H9 (cell line): ENCODE measurements around the gene DCTN3. TPM values are rescaled to one million over a fixed set of nuclear protein-coding genes. Genes with fewer than 3 reads are reported as not detected.

Source experiments
- DNase-seq: peaks from one replicate; pipeline ENCODE4 v3.0.0-alpha.2; 2017
- H2AFZ ChIP-seq: one replicate; pipeline ENCODE4 v1.6.1; 2013; ENCODE audit warnings: mild to moderate bottlenecking, low read length, control low read depth, moderate library complexity
- H2AK5ac ChIP-seq: 2 replicates; pipeline ENCODE4 v1.6.1; 2013; ENCODE audit warnings: low read length, control low read depth, mixed read lengths; ENCODE audit not compliant: insufficient read length
- H2BK120ac ChIP-seq: one replicate; pipeline ENCODE4 v1.6.1; 2013; ENCODE audit warnings: low read depth, mild to moderate bottlenecking, low read length, control low read depth, inconsistent platforms; ENCODE audit not compliant: poor library complexity, severe bottlenecking
- H2BK12ac ChIP-seq: 2 replicates; pipeline ENCODE4 v1.6.1; 2013; ENCODE audit warnings: low read length, control low read depth, mixed read lengths, low read depth; ENCODE audit not compliant: insufficient read length
- H2BK15ac ChIP-seq: 2 replicates; pipeline ENCODE4 v1.6.1; 2013; ENCODE audit warnings: low read depth, low read length, control low read depth
- H2BK20ac ChIP-seq: one replicate; pipeline ENCODE4 v1.6.1; 2013; ENCODE audit warnings: low read depth, mild to moderate bottlenecking, low read length, control low read depth, inconsistent platforms; ENCODE audit not compliant: poor library complexity, severe bottlenecking
- H2BK5ac ChIP-seq: 2 replicates; pipeline ENCODE4 v1.6.1; 2013; ENCODE audit warnings: low read length, control low read depth, mixed read lengths; ENCODE audit not compliant: insufficient read length
- H3K14ac ChIP-seq: 2 replicates; pipeline ENCODE4 v1.6.1; 2013; ENCODE audit warnings: low read length, control low read depth; ENCODE audit not compliant: insufficient read depth
- H3K18ac ChIP-seq: 2 replicates; pipeline ENCODE4 v1.6.1; 2013; ENCODE audit warnings: low read depth, mild to moderate bottlenecking, mixed read lengths, low read length, control low read depth; ENCODE audit not compliant: insufficient read length
- H3K23ac ChIP-seq: 2 replicates; pipeline ENCODE4 v1.6.1; 2013; ENCODE audit warnings: low read length, control low read depth, mixed read lengths, low read depth; ENCODE audit not compliant: insufficient read length
- H3K23me2 ChIP-seq: 2 replicates; pipeline ENCODE4 v1.6.1; 2013; ENCODE audit warnings: low read depth, mild to moderate bottlenecking, mixed read lengths, low read length, control low read depth; ENCODE audit not compliant: insufficient read length, poor library complexity, severe bottlenecking
- H3K27ac ChIP-seq: 2 replicates; pipeline ENCODE4 v1.5.1; 2013; ENCODE audit warnings: low read length, control low read depth, mixed read lengths, low read depth; ENCODE audit not compliant: insufficient read length
- H3K27me3 ChIP-seq: 2 replicates; pipeline ENCODE4 v1.6.1; 2013; ENCODE audit warnings: low read length, control low read depth, inconsistent platforms; ENCODE audit not compliant: insufficient read depth
- H3K4ac ChIP-seq: 2 replicates; pipeline ENCODE4 v1.6.1; 2013; ENCODE audit warnings: low read depth, mild to moderate bottlenecking, control low read depth, inconsistent platforms, low read length, moderate library complexity
- H3K4me1 ChIP-seq: 2 replicates; pipeline ENCODE4 v1.6.1; 2013; ENCODE audit warnings: low read length, control low read depth, inconsistent platforms; ENCODE audit not compliant: insufficient read depth
- H3K4me2 ChIP-seq: 2 replicates; pipeline ENCODE4 v1.6.1; 2013; ENCODE audit warnings: low read length, control low read depth, mixed read lengths; ENCODE audit not compliant: insufficient read length, insufficient read depth
- H3K56ac ChIP-seq: 2 replicates; pipeline ENCODE4 v1.6.1; 2013; ENCODE audit warnings: low read depth, mild to moderate bottlenecking, mixed read lengths, low read length, control low read depth; ENCODE audit not compliant: insufficient read length
- H3K79me1 ChIP-seq: 2 replicates; pipeline ENCODE4 v1.6.1; 2013; ENCODE audit warnings: low read depth, mild to moderate bottlenecking, moderate library complexity, low read length, control low read depth, inconsistent platforms; ENCODE audit not compliant: insufficient read depth, poor library complexity, severe bottlenecking
- H3K79me2 ChIP-seq: 2 replicates; pipeline ENCODE4 v1.6.1; 2013; ENCODE audit warnings: low read length, control low read depth, inconsistent platforms; ENCODE audit not compliant: insufficient read depth
- H3K9ac ChIP-seq: 2 replicates; pipeline ENCODE4 v1.6.1; 2013; ENCODE audit warnings: low read length, control low read depth, mixed read lengths; ENCODE audit not compliant: insufficient read length; ENCODE audit errors: extremely low read depth
- H3K9me3 ChIP-seq: one replicate; pipeline ENCODE4 v1.6.1; 2013; ENCODE audit warnings: low read depth, low read length, inconsistent platforms; ENCODE audit not compliant: control insufficient read depth
- H3T11ph ChIP-seq: one replicate; pipeline ENCODE4 v1.6.1; 2013; ENCODE audit warnings: mild to moderate bottlenecking, low read length, control low read depth, inconsistent platforms
- H4K20me1 ChIP-seq: one replicate; pipeline ENCODE4 v1.6.1; 2013; ENCODE audit not compliant: control insufficient read depth, insufficient read length, insufficient read depth
- H4K5ac ChIP-seq: 2 replicates; pipeline ENCODE4 v1.6.1; 2013; ENCODE audit warnings: low read depth, mild to moderate bottlenecking, mixed read lengths, low read length, control low read depth; ENCODE audit not compliant: insufficient read length
- H4K8ac ChIP-seq: replicated peaks from 2 replicates; pipeline ENCODE4 v1.6.1; 2013; ENCODE audit warnings: low read length, control low read depth, mixed read lengths, low read depth; ENCODE audit not compliant: insufficient read length
- H4K91ac ChIP-seq: 2 replicates; pipeline ENCODE4 v1.6.1; 2013; ENCODE audit warnings: low read depth, mild to moderate bottlenecking, moderate library complexity, mixed read lengths, low read length, control low read depth; ENCODE audit not compliant: insufficient read length
- H3K27ac Mint-ChIP-seq, 3 experiments: 2 replicates in 2 of 3; 3 replicates in 1 of 3; pipeline ENCODE4 v1.8.0; 2020 to 2021; ENCODE audit warnings: mixed read lengths in 3 of 3, mild to moderate bottlenecking in 1 of 3, moderate library complexity in 1 of 3
- H3K27me3 Mint-ChIP-seq: 2 replicates; pipeline ENCODE4 v1.8.0; 2021; ENCODE audit warnings: low read depth, mild to moderate bottlenecking, moderate library complexity, mixed read lengths
- H3K36me3 Mint-ChIP-seq, 3 experiments: 2 replicates in 2 of 3; 3 replicates in 1 of 3; pipeline ENCODE4 v1.8.0; 2020 to 2021; ENCODE audit warnings: low read depth in 3 of 3, mixed read lengths in 3 of 3; ENCODE audit not compliant: insufficient read depth in 1 of 3
- H3K4me1 Mint-ChIP-seq, 2 experiments: 2 replicates each; pipeline ENCODE4 v1.8.0; 2020; ENCODE audit warnings: mixed read lengths in 2 of 2
- H3K4me3 Mint-ChIP-seq, 2 experiments: 2 replicates in 1 of 2; 3 replicates in 1 of 2; pipeline ENCODE4 v1.8.0; 2020 to 2021; ENCODE audit warnings: mild to moderate bottlenecking in 2 of 2, mixed read lengths in 2 of 2, moderate library complexity in 1 of 2
- H3K9me3 Mint-ChIP-seq, 2 experiments: 2 replicates in 1 of 2; 3 replicates in 1 of 2; pipeline ENCODE4 v1.8.0; 2020; ENCODE audit warnings: mild to moderate bottlenecking in 2 of 2, mixed read lengths in 2 of 2, moderate library complexity in 1 of 2
- CTCF ChIP-seq: fragments of 200-600 bp; sonication (generic); conservative IDR thresholded peaks from 3 replicates; pipeline ENCODE4 v1.8.0; 2021; ENCODE audit warnings: antibody characterized with exemption, mild to moderate bottlenecking
- WGBS: extraction: QIAGEN DNeasy Blood & Tissue Kit; methylation state at CpG from one replicate; pipeline ENCODE4 v1.1.7; 2013; ENCODE audit warnings: missing lambda C conversion rate, low lambda C conversion rate, mixed read lengths; ENCODE audit not compliant: insufficient read length; ENCODE audit errors: extremely low coverage; 5-methylcytosine and 5-hydroxymethylcytosine counted together
- total RNA-seq: library from RNA; stranded (reverse); gene quantifications from 2 replicates; pipeline ENCODE4 v1.2.1, GENCODE V29; 2021

The DCTN3 gene
- total RNA-seq, 1 experiment from 2014 or later = 40.0 TPM

GRCh38 chr9:34650816-34651215, 30.5 kb upstream of the DCTN3 start:
- Mint-ChIP-seq H3K4me1 (peaks cover 46 to 58% of the 10 kb centered on the region in 2 experiments), H3K27ac (peak overlapping the region in 1 of 3 experiments; percentile 49; a peak in 1 of 7 replicates), H3K4me3 (no peak overlapping the region; a peak in 1 of 5 replicates), H3K36me3 (peaks cover 16 to 28% (median 24%) of the 10 kb centered on the region in 3 experiments; a peak in 6 of 7 replicates), H3K9me3 (no peaks in the 10 kb centered on the region), H3K27me3 (peaks cover 2% of the 10 kb centered on the region)
- no peaks in the 10 kb centered on the region for H3K79me1 ChIP-seq
- no peak overlapping the region for H2BK15ac ChIP-seq
- TF ChIP-seq CTCF = no peak
- H3K4me1 ChIP-seq = peaks cover 12% of the 10 kb centered on the region; the same call in 1 of the 2 replicates
- H3K9me3 ChIP-seq = no peaks in the 10 kb centered on the region
- no peak overlapping the region for H2AK5ac ChIP-seq
- H3K27me3 ChIP-seq = no peaks in the 10 kb centered on the region
- no peak overlapping the region for H3K23ac ChIP-seq
- no peak overlapping the region for H3K14ac ChIP-seq
- H3K79me2 ChIP-seq = peaks cover 2% of the 10 kb centered on the region; the same call in 1 of the 2 replicates
- H3K18ac ChIP-seq = no peak overlapping the region
- DNase-seq = no peak
- no peak overlapping the region for H2BK12ac ChIP-seq
- H3K27ac ChIP-seq = no peak overlapping the region
- no peak overlapping the region for H4K5ac ChIP-seq
- H4K91ac ChIP-seq = no peak overlapping the region
- peaks cover 16% of the 10 kb centered on the region for H3K23me2 ChIP-seq
- no peak overlapping the region for H4K8ac ChIP-seq
- no peak overlapping the region for H3K9ac ChIP-seq
- no peak overlapping the region for H3K56ac ChIP-seq
- no peak overlapping the region for H2BK5ac ChIP-seq
- H2BK120ac ChIP-seq = no peak overlapping the region
- H3K4ac ChIP-seq = no peak overlapping the region
- H2BK20ac ChIP-seq = no peak overlapping the region
- H3T11ph ChIP-seq = no peak overlapping the region
- no peak overlapping the region for H2AFZ ChIP-seq
- WGBS = no CpG with 5 or more reads among the region's 5 CpGs
- H4K20me1 ChIP-seq = peaks cover 3% of the 10 kb centered on the region
- H3K4me2 ChIP-seq = no peak overlapping the region
